Measurements from ENCODE around the gene UCHL5. TPM values are rescaled to one million over a fixed set of nuclear protein-coding genes. Genes with fewer than 3 reads are reported as not detected.
A peak's percentile ranks its signal among the peaks of the same experiment; 100 is the strongest.

The UCHL5 gene
- total RNA-seq, 1 donor from 2014 or later = 28.5 TPM

GRCh38 chr1:193070942-193071341, 11.8 kb upstream of the UCHL5 start:
- no peak overlapping the region for H3K27ac Mint-ChIP-seq
- no peak for TF ChIP-seq CTCF (IDR thresholded peaks at IDR 0.05; ENCODE audit: unreplicated experiment)
- H3K9me3 Mint-ChIP-seq (ENCODE audit: low read depth) = no peaks in the 10 kb centered on the region
- no peak overlapping the region for H3K4me3 Mint-ChIP-seq (ENCODE audit: low read depth)
- no peaks in the 10 kb centered on the region for H3K27me3 Mint-ChIP-seq
- DNase-seq (ENCODE audit: low spot score, unreplicated experiment) = no peak
- H3K36me3 Mint-ChIP-seq (ENCODE audit: insufficient read depth) = peaks cover 7% of the 10 kb centered on the region
- no peaks in the 10 kb centered on the region for H3K4me1 Mint-ChIP-seq (ENCODE audit: low read depth)

GRCh38 chr1:193070386-193070753, 11.2 kb upstream of the UCHL5 start:
- H3K27me3 Mint-ChIP-seq = no peaks in the 10 kb centered on the region
- no peak overlapping the region for H3K4me3 Mint-ChIP-seq (ENCODE audit: low read depth)
- no peaks in the 10 kb centered on the region for H3K9me3 Mint-ChIP-seq (ENCODE audit: low read depth)
- no peak overlapping the region for H3K27ac Mint-ChIP-seq
- no peak for DNase-seq (ENCODE audit: low spot score, unreplicated experiment)
- H3K4me1 Mint-ChIP-seq (ENCODE audit: low read depth) = no peaks in the 10 kb centered on the region
- H3K36me3 Mint-ChIP-seq (ENCODE audit: insufficient read depth) = peaks cover 7% of the 10 kb centered on the region
- no peak for TF ChIP-seq CTCF (IDR thresholded peaks at IDR 0.05; ENCODE audit: unreplicated experiment)

- Mint-ChIP-seq H3K4me3 (ENCODE audit: low read depth) (no peak overlapping the region), H3K27ac (no peak overlapping the region), H3K9me3 (ENCODE audit: low read depth) (no peaks in the 10 kb centered on the region), H3K4me1 (ENCODE audit: low read depth) (no peaks in the 10 kb centered on the region), H3K27me3 (no peaks in the 10 kb centered on the region), H3K36me3 (ENCODE audit: insufficient read depth) (peaks cover 6% of the 10 kb centered on the region)
- TF ChIP-seq CTCF (IDR thresholded peaks at IDR 0.05; ENCODE audit: unreplicated experiment) = peak; percentile 41
- DNase-seq (ENCODE audit: low spot score, unreplicated experiment) = no peak
These were observed 10.7 kb upstream of the UCHL5 start for GRCh38 chr1:193069748-193070385.

GRCh38 chr1:193068013-193068412, 8.9 kb upstream of the UCHL5 start:
- no peak for DNase-seq (ENCODE audit: low spot score, unreplicated experiment)
- Mint-ChIP-seq H3K4me3 (ENCODE audit: low read depth) (no peak overlapping the region), H3K27ac (no peak overlapping the region), H3K36me3 (ENCODE audit: insufficient read depth) (peaks cover 6% of the 10 kb centered on the region), H3K9me3 (ENCODE audit: low read depth) (no peaks in the 10 kb centered on the region), H3K4me1 (ENCODE audit: low read depth) (no peaks in the 10 kb centered on the region), H3K27me3 (no peaks in the 10 kb centered on the region)
- TF ChIP-seq CTCF (IDR thresholded peaks at IDR 0.05; ENCODE audit: unreplicated experiment) = no peak

- TF ChIP-seq CTCF (IDR thresholded peaks at IDR 0.05; ENCODE audit: unreplicated experiment) = no peak
- no peak overlapping the region for H3K27ac Mint-ChIP-seq
- no peaks in the 10 kb centered on the region for H3K27me3 Mint-ChIP-seq
- H3K36me3 Mint-ChIP-seq (ENCODE audit: insufficient read depth) = peaks cover 5% of the 10 kb centered on the region
- H3K9me3 Mint-ChIP-seq (ENCODE audit: low read depth) = no peaks in the 10 kb centered on the region
- no peak overlapping the region for H3K4me3 Mint-ChIP-seq (ENCODE audit: low read depth)
- no peak for DNase-seq (ENCODE audit: low spot score, unreplicated experiment)
- no peaks in the 10 kb centered on the region for H3K4me1 Mint-ChIP-seq (ENCODE audit: low read depth)
These were observed 7.4 kb upstream of the UCHL5 start for GRCh38 chr1:193066606-193067005.
